Measurements from ENCODE around the gene TCEA2.

TCEA2 gene

DNA sequence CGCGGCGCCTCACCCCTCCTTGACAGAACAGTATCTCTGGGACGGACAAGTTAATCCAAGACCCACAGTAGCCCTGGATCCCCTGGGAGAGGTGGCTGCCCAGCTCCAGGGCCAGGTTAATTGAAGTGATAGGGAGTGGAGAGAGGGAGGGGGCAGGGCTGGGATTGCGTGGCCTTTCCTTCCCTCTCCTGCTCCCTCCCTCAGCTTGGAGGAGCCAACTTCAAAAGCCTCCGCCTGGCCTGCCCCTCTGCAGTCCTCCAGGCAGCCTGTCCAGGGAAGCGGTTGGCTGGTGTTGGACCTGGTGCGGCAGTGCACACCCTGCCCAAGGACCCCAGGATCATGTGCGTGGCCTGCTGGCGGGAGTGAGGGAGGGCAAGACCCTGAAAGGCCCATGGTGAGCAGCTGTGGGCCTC lies 27.1 kb upstream of the TCEA2 start, which contains the start of gene C20orf204:
C20orf204 (plus strand) TSS at position 250 of the 413 bp plus-strand sequence; CDS start at position 392, 142 bp downstream.
- no peak for DNase-seq

- DNase-seq, result no peak
These were observed 26.4 kb upstream of the TCEA2 start for GRCh38 chr20:64036346-64037198.

DNA sequence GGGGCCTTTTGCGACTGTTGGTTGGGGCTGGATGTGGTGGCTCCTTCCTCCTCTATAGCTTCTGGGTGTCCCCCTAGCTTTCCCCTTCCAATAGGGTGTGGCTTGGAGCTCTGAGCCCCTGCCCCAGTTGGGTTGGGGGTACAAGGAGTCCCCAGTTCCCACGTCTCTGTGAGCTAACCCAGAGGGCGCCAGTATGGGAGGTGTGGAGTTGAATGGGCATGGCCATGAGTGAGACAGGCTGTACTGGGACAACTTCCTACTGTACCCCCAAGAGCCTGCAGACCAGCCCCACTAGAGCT lies 25.9 kb upstream of the TCEA2 start:
- DNase-seq, result no peak

GRCh38 chr20:64037498-64038213 lies 25.3 kb upstream of the TCEA2 start:
- peak; percentile 38 for DNase-seq

DNA sequence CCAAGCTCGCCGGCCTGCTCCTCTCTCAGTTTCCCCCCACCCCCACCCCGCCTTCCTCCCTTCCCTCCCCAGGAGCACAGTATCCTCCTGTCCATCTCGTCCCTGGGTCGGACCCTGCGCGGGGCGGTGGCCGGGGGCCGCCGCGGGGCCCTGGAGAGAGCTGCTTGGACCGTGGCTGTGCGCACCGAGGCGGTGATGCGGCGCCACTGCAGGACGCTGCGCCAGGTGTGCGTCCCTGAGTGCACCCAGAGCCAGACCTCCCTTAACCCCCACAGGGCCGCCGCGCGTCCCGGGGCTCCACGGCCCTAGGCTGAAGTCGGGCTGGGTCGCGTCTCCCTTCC lies 24.8 kb upstream of the TCEA2 start:
- DNase-seq, result no peak

DNA sequence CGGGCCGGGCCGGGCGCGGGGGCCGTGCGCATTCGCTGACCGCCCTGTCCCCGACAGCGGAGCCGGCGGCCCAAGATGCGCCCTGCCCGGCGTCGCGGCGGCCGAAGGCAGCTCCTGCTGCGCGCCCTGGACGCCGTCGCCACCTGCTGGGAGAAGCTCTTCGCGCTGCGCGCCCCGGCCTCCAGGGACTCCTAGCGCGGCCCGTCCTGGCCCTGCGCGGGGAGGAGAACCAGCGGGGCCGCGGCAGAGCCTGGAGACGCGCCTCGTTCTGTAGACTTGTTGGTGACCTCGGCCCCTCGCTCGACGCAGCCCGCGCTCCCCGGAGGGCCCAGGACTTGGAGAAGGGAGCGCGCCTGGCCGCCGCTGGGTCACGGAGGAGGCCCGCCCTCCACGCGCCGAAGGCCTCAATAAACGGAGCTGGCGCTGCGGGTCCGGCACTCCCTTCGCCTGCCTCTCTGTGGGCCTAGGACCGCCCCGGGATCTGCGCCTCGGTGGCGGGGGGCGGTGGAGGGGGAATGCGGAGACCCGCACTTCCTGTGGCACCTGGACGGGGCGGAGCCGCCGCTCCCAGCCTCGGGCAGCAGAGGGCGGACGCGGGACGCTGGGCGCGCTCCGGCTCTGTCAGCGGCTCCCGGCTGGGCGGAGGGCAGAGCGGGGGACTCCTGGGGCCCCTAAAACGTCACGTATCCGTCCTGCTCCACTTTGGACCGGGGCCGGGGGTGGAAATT lies 24.3 kb upstream of the TCEA2 start:
- DNase-seq, result peak; percentile 82

DNA sequence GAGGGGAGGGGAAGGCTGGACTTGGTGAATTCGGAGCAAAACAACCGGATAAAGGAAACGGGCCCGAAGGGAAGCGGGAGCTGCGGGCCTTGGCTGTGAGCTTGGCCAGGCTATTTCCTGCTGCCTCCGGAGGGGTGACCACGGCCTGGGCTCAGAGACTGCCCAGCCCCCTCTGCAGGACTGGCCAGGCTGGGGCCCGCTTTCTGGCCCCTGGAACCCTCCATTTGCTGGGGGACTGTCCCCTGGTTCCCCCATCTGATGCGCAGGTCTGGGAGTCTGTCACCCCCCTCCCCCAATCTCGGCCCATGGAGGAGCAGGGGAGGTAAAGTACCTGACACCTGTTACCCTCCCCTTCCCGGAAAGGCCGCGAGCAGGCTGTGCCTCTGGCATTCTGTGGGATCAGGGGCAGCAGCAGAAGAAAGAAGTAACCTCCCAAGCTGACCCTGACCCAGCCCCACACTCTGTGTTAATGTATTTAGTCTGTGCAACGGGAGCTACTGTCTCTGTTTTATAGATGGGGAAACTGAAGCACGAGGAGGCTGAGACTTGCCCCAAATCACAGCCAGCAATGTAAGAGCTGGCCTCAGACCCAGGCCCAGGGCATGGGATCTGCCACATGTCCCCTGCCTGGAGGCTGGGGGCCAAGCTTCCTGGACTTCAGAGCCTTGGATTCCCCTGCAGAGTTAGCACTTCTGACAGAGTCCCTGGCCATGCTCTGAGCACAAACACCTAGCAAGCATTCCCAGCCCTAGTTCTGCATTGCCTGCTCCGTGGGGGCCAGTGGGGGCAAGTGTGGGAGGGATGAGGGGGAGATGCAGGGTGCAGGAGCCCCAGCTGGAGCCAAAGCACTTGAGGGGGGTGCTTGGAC lies 23.5 kb upstream of the TCEA2 start:
- no peak for DNase-seq

DNA sequence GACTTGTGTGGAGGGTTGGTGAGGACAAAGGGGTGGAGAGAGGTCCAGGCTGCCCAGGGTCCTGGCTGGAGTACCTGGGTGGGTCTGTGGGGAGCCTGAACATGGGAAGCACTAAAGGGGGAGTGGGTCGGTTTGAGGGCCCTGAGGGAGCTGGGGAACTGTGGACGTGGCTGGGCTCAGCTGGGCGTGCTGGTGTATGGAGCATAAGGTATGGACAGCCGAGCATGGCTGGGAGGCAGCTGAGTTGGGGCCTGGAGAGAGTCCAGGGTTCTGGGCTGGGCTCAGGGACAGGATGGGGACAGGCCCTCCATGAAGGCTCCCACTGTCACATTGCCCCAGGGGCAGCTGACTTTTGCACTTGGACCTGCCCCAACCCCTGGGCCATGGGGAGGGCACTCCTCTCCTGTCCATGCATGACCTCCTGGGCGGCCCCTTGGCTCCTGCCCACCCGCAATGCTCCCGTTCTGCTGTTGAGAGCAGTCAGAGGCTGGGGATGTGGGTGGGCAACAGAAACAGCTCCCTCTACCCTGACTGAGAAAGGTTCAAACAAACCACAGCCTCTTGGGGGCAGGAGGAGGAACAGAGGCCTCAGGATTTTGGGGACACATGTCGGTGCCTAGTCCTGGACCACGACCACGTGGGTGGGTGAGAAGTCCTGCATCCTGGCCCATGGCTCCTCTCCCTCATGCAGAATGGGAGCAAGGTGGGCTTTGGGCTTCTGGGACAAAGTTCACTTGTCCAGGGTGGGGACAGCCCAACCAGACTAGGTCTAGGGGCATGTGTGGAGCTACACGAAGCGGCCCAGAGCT lies 22.6 kb upstream of the TCEA2 start:
- no peak for DNase-seq

DNA sequence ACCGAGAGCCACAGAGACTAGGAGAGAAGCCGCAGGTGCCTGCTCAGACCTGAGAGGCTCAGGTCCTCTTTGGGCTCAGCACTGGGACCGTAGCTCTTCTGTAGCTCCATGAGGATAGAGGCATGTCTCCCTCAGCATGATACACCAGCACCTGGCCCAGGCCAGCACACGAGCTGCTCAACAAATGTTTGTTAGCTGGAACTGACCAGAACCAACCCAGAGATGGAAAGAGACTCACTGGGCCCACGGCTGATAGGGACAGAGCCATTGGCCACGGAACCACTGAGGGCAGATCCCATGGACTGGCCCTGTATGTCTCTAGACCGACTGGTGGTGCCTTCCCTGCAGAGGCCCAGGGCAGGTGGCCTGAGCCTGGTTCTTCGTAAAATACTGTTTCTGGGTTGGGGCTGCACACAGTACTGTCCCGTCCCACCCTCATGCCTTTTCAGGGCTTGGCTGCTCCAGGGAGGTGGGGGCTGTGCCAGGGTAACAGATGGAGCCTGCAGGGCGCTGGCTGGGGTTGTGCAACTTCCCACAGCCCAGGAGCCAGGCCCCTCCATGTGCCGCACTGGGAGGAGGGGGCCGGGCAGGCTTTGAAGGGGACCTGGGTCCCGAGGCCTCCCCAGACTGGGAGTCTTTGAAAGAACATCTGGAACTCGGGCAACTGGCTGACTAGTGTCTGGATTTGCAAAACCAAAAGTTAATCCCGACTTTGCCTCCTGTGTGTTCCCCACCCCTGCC lies 21.8 kb upstream of the TCEA2 start:
- no peak for DNase-seq

GRCh38 chr20:64041781-64042053 lies 21.3 kb upstream of the TCEA2 start:
- no peak for DNase-seq

GRCh38 chr20:64042054-64042781 lies 20.8 kb upstream of the TCEA2 start:
- peak; percentile 35 for DNase-seq

- no peak for DNase-seq
These were observed 19.2 kb upstream of the TCEA2 start for GRCh38 chr20:64043768-64044167.

DNA sequence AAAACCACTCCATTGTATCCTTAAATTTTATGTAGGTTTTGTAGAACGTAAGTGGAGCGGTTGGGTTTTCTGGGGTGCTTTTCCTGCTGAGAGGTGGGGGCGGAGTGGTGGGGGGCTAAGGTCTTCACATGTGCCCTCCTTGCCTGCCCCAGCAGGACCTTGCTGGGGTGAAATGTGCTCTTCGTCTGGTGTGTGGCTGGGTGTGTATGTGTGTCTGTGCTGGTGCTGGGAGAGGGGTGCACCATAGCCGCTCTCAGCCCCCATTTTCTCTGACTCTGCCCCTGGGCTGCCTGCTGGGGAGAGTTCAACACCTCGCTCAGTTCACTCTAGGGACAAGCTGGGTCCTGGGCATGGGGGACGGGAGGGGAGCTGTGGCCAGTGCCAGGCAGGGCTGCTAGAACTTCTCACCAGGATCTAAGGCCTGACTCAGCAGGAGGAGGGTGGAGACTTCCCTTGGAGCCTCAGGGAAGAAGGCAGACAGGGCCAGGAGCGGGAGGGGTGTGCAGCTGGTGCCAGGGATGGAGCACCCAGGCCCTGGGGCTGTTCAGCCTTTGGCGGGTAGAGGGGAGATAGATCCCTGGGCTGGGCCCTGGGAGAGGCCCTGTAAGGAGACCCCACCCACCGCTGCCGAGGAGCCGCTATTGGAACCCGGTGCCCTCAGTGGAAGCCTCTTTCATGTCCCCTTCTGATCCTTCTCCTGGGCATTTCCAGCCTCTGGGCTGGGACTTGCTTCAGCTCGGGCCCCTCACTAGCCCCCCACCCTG lies 18.3 kb upstream of the TCEA2 start:
- no peak for DNase-seq

GRCh38 chr20:64045346-64046011 lies 17.5 kb upstream of the TCEA2 start:
- DNase-seq, result no peak

DNA sequence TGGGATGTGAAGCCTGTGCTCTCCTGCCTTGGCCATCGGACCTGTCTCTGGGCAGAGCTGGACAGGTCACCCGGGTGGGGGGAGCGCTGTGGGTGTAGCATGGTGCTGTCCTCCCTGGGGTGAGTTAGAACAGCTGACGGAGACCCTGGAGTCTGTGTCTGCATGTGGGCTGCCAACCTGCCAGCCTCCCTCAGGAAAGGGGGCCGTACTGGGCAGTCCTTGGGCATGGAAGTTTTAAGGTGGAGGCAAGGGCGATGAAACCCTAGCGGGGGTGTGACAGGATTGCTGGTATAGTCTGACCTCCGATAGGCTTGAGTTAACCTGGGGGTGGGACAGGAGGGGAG lies 16.0 kb upstream of the TCEA2 start:
- no peak for DNase-seq

GRCh38 chr20:64047968-64048401 lies 15.0 kb upstream of the TCEA2 start:
- no peak for DNase-seq

DNA sequence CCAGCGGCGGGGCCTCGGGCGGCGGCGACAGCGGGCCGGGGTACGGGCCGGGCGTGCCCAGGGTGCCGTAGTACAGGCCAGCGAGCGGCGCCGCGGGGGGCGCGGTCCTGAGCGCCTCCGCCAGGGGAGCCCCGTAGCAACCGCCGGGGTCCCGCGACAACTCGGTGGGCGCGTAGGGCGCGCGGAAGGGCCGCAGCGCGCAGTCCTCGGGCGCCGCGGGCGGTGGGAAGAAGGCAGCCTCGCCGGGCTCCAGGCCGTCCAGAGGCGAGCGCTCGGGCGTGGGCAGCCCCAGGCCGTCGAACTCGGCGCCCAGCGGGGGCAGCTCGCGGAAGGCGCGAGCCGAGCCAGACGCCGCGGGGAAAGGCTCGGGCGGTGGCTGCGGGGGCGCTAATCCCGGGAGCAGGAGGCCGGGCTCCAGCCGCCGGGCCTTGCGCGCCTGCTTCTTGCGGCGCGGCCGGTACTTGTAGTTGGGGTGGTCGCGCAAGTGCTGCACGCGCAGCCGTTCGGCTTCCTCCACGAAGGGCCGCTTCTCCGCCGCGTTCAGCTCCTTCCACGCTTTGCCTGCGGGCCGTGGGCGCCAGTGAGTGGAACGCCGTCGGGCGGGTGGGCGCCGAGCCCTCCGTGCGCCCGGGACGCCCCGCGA lies 14.5 kb upstream of the TCEA2 start:
- no peak for DNase-seq

- peak; percentile 40 for DNase-seq
These were observed 13.7 kb upstream of the TCEA2 start, which contains the start of gene SOX18 for GRCh38 chr20:64049060-64049877. SOX18 (minus strand) TSS chr20:64049639; CDS start chr20:64049516, 123 bp downstream.

Data from activated naive CD4-positive, alpha-beta T cell treated with anti-CD3 and anti-CD28 coated beads, Interleukin-2, amount 50 U/mL, for 16 hours (primary cell).